ENCODE results near the gene PRAMEF12.
"Not testable (repeated sequence)": the region's sequence is repeated elsewhere in the genome, so short reads cannot be mapped to it uniquely, and the experiment has no call there.

Gene PRAMEF12

DNA sequence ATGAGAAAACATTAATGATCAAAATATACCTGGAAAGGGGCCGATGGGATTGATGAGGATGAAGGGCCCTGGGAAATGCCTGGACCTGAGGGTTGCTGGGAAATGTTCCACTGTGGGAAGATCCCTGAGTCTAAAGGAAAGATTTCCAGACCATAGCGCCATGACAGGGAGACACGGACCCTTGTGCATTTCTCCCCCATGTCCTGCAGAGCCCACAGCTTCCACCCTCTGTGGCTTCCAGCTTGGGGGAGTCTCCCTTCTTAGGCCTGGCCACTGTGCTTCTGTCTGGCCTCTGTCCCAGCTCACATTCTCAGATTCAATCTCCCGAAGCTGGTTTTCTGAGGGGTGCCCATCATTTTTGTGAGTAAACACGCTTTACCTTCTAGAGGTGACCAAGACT, 1.0 kb upstream of the PRAMEF12 start:
- no peak for DNase-seq

DNA sequence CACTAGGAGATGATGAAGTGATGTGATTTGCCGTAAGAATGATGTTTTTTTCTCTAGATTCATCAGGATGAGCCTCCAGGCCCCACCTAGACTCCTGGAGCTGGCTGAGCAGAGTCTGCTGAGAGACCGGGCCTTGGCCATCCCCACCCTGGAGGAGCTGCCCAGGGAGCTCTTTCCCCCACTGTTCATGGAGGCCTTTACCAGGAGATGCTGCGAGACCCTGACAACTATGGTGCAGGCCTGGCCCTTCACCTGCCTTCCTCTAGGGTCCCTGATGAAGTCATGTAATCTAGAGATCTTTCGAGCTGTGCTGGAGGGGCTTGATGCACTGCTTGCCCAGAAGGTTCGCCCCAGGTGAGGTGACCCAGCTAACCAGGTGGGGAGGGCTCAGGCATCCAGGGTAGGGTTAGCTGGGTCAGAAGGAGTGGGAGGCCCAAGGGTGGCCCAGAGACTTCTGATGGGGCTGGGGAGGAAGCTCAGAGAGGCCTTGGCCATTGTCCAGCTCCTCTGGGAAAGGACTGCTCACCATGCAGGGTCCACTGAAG, 1.3 kb downstream of the PRAMEF12 start:
- no peak for DNase-seq

DNA sequence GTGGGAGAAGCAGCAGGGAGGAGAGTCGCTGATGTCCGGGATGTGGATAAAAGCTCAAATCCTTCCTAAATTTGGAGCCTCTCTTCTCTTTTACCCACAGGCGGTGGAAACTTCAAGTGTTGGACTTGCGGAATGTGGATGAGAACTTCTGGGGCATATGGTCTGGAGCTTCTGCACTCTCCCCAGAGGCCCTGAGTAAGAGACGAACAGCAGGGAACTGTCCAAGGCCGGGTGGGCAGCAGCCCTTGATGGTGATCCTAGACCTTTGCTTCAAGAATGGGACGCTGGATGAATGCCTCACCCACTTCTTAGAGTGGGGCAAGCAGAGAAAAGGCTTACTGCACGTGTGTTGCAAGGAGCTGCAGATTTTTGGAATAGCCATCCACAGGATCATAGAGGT, 1.9 kb downstream of the PRAMEF12 start:
- no peak for DNase-seq

DNA sequence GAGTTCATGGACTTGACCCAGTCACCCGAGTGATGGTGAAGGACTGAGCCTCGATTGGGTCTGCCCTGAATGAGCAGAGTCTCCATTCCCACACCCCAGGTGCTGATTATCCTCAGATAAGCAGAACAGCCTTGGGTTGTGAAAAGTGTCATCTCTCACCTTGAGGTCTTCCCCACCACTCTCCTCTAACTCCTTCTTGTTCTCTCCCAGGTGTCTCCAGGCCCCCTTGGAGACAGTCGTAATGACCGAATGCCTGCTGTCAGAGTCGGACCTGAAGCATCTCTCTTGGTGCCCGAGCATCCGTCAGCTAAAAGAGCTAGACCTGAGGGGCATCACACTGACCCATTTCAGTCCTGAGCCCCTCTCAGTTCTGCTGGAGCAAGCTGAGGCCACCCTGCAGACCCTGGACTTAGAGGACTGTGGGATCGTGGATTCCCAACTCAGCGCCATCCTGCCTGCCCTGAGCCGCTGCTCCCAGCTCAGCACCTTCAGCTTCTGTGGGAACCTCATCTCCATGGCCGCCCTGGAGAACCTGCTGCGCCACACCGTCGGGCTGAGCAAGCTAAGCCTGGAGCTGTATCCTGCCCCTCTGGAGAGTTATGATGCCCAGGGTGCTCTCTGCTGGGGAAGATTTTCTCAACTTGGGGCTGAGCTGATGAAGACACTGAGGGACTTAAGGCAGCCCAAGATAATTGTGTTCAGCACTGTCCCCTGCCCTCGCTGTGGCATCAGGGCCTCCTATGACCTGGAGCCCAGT, 3.4 kb downstream of the PRAMEF12 start:
- DNase-seq = no peak

DNA sequence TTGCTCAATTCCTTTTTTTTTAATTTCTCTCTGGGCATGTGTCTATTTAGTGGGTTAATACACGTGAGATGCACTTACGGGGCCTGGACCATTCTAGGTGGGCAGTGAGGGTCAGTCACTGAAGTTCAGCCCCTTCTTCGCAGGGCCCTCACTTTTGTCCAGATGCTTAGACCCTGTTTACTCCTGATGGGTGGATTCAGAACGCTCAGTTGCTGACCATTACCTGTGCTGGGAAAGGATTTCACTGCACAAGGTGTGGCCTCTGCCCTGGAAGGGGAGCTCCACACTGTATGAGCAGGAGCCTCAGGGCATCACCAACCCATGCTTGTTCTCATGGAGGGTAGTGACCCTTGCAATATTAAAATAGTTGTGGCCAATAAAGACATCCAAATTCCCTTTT, 4.5 kb downstream of the PRAMEF12 start:
- DNase-seq = no peak

DNA sequence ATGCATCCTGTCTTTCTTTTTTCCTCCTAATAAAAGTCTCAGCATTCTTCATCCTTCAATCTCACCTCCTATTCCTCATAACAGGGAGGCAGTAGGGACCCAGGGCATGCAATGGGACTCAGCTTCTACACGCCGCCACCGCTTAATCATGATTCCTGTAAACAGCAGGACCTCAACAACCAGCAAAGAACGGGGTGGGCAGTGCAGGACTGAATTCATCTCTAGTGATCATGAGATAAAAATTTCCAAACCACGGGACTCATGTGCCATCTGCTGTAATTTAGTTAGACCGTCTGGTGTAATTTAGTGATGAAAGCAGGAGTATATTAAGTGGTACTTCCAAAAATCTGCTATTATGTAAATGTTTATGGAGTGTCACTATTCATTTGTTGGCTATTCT, 5.4 kb downstream of the PRAMEF12 start:
- no peak for DNase-seq

DNA sequence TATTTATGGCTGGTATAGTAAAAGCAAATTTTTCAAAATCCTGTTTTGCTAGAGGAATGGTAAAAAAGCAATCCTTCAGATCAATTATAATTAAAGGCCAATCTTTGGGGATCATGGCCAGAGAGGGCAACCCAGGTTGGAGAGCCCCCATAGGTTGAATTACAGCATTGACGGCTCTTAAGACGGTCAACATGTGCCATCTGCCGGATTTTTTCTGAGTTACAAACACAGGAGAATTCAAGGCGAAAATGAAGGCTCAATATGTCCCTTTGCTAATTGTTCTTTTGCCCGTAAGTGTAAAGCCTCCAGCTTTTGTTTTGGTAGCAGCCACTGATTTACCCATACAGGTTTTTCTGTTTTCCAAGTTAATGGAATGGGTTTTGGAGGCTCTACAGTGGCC, 8.0 kb downstream of the PRAMEF12 start:
- DNase-seq = not testable (repeated sequence)

DNA sequence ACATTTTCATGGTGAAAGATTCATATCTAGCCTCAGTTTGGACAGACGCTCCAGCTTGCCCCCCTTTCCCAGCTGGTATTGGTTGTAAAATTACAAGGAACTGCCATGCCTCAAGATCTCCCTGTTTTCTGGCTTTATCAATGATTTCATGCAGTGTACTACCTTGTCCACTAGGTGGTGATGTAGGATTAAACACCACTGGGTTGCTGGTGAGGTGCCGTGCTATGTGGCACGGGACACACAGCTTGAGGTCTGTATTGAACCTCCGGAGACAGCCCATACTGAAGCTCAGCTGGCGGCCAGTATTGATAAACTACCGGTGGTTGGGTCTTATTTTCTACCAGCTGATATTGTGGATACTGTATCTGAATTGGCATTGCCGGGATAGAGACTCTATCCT, 10.2 kb downstream of the PRAMEF12 start:
- peak; percentile 1 for DNase-seq

DNA sequence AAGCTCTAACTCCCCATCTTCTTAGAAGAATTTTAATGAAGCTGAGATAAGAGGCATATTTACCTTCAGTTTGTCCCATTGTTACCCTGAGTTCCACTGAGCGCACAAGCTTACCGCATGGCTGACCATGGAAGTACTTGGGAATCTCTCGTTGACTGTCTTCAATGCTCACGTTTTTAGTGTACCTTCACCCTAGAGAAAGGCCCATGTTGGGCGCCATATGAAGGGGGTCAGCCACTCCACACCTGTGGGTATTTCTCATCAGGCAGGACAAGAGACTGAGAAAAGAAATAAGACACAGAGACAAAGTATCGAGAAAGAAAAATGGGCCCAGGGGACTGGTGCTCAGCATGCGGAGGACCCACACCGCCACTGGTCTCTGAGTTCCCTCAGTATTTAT, 11.2 kb downstream of the PRAMEF12 start:
- DNase-seq = not testable (repeated sequence)

DNA sequence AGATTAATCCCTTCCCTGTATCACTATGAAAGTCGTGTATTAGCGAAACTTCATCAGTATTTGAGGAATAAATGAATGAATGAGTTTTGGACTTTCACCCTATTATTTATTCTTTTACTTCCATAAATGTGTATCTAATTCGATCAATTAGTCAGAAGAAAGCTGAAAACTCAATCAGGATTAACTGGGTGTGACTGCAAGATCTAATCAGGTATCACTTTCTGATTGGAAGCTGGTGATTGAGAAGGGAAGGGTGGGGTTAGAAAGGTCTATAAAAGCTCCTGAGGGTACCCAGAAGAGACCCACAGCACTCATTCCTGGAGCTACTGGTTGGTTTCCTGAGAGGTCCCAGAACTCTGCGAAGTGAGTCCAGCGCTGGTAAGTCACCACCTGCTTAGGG, 17.6 kb downstream of the PRAMEF12 start, which contains the start of gene PRAMEF1:
Gene PRAMEF1 (plus strand): TSS at position 301 of the 400 bp plus-strand sequence. CDS start 1,831 bp downstream, outside the sequence.
- not testable (repeated sequence) for DNase-seq

DNA sequence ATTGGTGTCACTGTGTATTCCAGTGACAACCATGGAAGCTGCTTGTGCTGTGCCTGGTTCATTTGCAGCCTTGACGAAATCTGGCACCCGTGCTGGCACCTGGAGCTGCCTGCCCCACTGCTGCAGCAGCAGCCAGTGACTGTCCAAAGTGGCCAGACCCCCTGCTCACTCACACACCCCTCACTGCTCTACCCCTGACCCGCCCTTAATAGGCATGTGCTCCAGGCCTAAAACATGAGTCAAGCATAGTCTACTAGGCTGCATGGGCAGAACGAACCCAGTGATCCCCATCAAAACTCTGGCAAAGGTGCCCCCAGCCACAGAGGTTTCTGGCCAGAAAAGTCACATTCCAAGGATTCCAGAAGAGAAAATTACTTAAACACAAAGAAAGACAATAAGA, 25.4 kb downstream of the PRAMEF12 start:
- no peak for DNase-seq

DNA sequence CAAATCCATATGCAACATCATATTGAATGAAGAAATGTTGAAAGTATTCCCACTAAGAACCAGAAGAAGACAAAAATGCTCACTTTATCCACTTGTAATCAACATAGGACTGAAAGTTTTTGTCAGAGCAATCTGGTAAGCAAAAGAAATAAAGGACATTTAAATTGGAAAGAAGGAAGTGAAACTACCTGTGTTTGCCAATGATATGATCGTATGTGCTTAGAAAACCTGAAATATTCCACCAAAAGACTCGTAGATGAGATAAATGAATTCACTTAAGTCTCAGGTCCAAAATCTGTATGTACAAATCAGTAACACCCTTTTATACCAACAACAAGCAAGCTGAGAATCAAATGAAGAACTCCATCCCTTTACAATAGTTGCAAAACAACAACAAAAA, 26.2 kb downstream of the PRAMEF12 start:
- DNase-seq = no peak

DNA sequence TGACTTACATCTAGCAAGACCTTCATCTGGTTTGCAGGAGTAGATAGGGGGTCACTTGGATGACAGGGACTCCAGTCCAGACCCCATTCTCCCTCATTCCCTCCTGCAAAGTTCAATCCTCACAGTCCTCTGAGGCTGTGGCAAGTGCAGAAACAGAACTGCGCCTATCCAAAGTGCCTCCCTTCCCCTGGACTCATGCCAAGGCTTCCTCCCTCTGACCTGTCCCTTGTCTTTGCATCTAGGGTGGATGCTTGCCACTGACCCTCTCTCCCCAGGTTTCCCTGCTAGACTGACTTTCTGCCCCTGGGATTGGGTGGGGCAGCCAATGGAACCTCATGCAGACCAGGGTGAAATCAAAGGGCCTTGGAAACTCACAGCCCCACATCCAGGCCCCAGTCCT, 36.4 kb downstream of the PRAMEF12 start:
- no peak for DNase-seq

DNA sequence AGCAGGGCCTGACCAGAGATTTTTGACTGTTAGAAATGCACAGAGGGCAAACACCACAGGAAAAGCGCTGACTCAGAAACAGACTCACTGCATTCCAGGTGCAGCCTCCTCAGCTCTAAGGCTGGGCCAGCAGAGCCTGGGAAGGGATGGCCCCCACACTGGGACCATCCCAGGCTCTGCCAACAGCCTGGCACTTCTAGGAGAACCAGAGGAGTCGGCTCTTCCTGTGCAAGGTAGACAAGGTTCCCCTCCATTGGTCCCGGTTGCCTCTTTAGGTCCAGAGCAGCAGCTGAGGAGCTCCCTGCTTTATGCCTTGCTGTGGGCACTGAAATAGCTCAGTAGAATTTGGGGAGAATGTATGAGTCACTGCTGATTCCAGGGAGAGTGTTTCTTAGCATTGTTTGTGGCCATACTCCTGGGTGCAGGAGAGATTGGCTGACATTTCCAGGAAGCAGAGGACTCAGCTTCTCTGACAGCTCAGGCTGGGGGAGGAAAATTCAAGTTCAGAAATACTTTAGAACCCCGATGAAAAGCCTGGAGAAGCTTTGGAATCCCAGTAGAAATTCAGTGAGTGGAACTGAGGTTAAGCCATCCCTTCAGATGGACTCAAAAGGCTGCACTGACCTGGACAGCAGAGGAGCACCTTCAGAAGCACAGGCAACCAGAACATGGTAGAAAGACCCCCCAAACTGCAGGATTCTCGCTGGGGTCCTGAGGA, 37.3 kb downstream of the PRAMEF12 start:
- no peak for DNase-seq

DNA sequence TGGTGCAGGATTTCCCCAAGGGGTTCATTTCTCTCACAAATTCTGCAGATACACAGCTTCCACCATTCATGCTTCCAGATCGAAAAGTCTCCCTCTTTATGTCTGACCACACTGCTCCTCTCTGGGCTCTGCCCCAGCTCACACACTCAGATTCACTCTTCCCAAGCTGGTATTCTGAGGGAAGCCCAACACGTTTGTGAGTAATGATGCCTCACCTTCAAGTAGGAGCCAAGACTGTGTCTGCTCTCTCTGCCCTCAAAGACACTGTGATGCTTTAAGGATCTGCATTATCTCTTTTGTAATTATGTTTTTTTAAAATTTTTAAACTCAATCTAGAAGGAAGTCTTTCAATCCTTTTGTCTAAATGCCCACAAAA, 37.9 kb downstream of the PRAMEF12 start:
- no peak for DNase-seq

DNA sequence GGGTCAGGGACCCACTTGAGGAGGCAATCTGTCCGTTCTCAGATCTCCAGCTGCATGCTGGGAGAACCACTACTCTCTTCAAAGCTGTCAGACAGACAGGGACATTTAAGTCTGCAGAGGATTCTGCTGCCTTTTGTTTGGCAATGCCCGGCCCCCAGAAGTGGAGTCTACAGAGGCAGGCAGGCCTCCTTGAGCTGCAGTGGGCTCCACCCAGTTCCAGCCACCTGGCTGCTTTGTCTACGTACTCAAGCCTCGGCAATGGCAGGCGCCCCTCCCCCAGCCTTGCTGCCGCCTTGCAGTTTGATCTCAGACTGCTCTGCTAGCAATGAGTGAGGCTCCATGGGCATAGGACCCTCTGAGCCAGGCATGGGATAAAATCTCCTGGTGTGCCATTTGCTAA, 45.5 kb downstream of the PRAMEF12 start:
- not testable (repeated sequence) for DNase-seq
